ENCODE data around the gene ALOX5AP. TPM values are rescaled to one million over a fixed set of nuclear protein-coding genes. Genes with fewer than 3 reads are reported as not detected.
A peak's percentile ranks its signal among the peaks of the same experiment; 100 is the strongest.

The ALOX5AP gene
- total and polyA plus RNA-seq, 10 of the 15 experiments (the other 5 are each of a cell fraction or from before 2014, with no cell fraction given) = 45.9 to 426 (median 109) TPM

- TF ChIP-seq, protein P1, sequence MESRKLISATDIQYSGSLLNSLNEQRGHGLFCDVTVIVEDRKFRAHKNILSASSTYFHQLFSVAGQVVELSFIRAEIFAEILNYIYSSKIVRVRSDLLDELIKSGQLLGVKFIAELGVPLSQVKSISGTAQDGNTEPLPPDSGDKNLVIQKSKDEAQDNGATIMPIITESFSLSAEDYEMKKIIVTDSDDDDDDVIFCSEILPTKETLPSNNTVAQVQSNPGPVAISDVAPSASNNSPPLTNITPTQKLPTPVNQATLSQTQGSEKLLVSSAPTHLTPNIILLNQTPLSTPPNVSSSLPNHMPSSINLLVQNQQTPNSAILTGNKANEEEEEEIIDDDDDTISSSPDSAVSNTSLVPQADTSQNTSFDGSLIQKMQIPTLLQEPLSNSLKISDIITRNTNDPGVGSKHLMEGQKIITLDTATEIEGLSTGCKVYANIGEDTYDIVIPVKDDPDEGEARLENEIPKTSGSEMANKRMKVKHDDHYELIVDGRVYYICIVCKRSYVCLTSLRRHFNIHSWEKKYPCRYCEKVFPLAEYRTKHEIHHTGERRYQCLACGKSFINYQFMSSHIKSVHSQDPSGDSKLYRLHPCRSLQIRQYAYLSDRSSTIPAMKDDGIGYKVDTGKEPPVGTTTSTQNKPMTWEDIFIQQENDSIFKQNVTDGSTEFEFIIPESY (IDR thresholded peaks at IDR 0.05) = no peak
- TF ChIP-seq NR2C1 (IDR thresholded peaks at IDR 0.05) (no peak), STAT3 (IDR thresholded peaks at IDR 0.05; ENCODE audit: low read depth, low read length) (no peak), MTA3 (IDR thresholded peaks at IDR 0.05; ENCODE audit: borderline replicate concordance, low read length) (no peak), SUZ12 (IDR thresholded peaks at IDR 0.05; ENCODE audit: unreplicated experiment) (no peak), LARP7 (IDR thresholded peaks at IDR 0.05) (no peak), NR2F1 (conservative IDR thresholded peaks at IDR 0.05) (peak; percentile 79), KAT2A (conservative IDR thresholded peaks at IDR 0.05; ENCODE audit: control insufficient read depth, low read depth, low read length) (no peak), ATF2 (IDR thresholded peaks at IDR 0.05; ENCODE audit: low read length) (peak; percentile 64), MEF2B (IDR thresholded peaks at IDR 0.05; ENCODE audit: partially characterized antibody, poor library complexity, severe bottlenecking) (peak; percentile 98), JUNB (IDR thresholded peaks at IDR 0.05) (peak; percentile 22; the same call in 1 of the 2 replicates), RELA (IDR thresholded peaks at IDR 0.05; ENCODE audit: borderline replicate concordance, partially characterized antibody) (peak; percentile 93), RELB (IDR thresholded peaks at IDR 0.05; ENCODE audit: low read depth) (peak; percentile 94), RUNX3 (IDR thresholded peaks at IDR 0.05; ENCODE audit: low read length) (peak; percentile 73)
- TF ChIP-seq, protein P2, sequence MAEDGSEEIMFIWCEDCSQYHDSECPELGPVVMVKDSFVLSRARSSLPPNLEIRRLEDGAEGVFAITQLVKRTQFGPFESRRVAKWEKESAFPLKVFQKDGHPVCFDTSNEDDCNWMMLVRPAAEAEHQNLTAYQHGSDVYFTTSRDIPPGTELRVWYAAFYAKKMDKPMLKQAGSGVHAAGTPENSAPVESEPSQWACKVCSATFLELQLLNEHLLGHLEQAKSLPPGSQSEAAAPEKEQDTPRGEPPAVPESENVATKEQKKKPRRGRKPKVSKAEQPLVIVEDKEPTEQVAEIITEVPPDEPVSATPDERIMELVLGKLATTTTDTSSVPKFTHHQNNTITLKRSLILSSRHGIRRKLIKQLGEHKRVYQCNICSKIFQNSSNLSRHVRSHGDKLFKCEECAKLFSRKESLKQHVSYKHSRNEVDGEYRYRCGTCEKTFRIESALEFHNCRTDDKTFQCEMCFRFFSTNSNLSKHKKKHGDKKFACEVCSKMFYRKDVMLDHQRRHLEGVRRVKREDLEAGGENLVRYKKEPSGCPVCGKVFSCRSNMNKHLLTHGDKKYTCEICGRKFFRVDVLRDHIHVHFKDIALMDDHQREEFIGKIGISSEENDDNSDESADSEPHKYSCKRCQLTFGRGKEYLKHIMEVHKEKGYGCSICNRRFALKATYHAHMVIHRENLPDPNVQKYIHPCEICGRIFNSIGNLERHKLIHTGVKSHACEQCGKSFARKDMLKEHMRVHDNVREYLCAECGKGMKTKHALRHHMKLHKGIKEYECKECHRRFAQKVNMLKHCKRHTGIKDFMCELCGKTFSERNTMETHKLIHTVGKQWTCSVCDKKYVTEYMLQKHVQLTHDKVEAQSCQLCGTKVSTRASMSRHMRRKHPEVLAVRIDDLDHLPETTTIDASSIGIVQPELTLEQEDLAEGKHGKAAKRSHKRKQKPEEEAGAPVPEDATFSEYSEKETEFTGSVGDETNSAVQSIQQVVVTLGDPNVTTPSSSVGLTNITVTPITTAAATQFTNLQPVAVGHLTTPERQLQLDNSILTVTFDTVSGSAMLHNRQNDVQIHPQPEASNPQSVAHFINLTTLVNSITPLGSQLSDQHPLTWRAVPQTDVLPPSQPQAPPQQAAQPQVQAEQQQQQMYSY (CRISPR knock-in tag; IDR thresholded peaks at IDR 0.05) = no peak
- TF ChIP-seq, protein P3, sequence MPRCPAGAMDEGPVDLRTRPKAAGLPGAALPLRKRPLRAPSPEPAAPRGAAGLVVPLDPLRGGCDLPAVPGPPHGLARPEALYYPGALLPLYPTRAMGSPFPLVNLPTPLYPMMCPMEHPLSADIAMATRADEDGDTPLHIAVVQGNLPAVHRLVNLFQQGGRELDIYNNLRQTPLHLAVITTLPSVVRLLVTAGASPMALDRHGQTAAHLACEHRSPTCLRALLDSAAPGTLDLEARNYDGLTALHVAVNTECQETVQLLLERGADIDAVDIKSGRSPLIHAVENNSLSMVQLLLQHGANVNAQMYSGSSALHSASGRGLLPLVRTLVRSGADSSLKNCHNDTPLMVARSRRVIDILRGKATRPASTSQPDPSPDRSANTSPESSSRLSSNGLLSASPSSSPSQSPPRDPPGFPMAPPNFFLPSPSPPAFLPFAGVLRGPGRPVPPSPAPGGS (IDR thresholded peaks at IDR 0.05; ENCODE audit: borderline replicate concordance, insufficient read depth, low read depth, low read length, poor library complexity, severe bottlenecking) = peak; percentile 11
- TF ChIP-seq, protein P4, sequence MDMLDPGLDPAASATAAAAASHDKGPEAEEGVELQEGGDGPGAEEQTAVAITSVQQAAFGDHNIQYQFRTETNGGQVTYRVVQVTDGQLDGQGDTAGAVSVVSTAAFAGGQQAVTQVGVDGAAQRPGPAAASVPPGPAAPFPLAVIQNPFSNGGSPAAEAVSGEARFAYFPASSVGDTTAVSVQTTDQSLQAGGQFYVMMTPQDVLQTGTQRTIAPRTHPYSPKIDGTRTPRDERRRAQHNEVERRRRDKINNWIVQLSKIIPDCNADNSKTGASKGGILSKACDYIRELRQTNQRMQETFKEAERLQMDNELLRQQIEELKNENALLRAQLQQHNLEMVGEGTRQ (IDR thresholded peaks at IDR 0.05; ENCODE audit: borderline replicate concordance, low read depth, low read length) = no peak
These were observed 61.6 kb downstream of the ALOX5AP start (continued) for GRCh38 chr13:30796631-30797601.

Data from GM12878 (cell line).